RWPE1 (cell line): ENCODE measurements around the gene OTULINL.

ENCODE experiments used
- CTCF ChIA-PET: fragments of 350-600 bp; sonication (Branson Sonifier 250); formaldehyde crosslinking; extraction: SDS; loops from one replicate; lab custom pipeline; 2021; lab: Yijun Ruan, JAX
- POLR2A ChIA-PET: fragments of 400-600 bp; formaldehyde crosslinking; extraction: SDS; loops from one replicate; lab custom pipeline; 2020; ENCODE audit warnings: antibody characterized with exemption; ENCODE audit not compliant: low non-redundant PET; lab: Yijun Ruan, JAX
- DNase-seq: peaks from one replicate; pipeline ENCODE4 v3.0.0; 2012; ENCODE audit warnings: low spot score
- H3K27ac ChIP-seq: fragments of 450-650 bp; 2 replicates; pipeline ENCODE4 v1.5.1; 2017
- TF ChIP-seq, protein P1 (sequence below): fragments of 450-650 bp; conservative IDR thresholded peaks from 2 replicates; pipeline ENCODE4 v1.5.1; 2017; ENCODE audit warnings: low read depth, mild to moderate bottlenecking

OTULINL gene

DNA sequence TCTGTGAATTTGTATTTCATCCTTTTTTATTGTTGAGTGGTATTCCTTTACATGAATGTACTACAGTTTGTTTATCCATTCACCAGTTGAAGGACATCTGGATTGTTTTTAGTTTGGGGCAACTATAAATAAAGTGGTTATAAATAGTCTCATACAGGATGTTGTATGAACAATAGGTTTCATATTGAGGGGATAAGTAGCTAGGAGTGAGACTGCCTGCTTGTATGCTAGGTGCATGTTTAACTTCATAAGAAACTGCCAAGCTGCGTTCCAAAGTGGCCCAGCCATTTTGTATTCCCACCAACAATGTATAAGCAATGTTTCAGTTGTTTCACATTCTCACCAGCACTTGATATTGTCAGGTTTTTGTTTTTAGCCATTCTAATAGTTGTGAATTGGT is 21.5 kb downstream of the OTULINL start:
- CTCF ChIA-PET, result no interaction called here
- TF ChIP-seq, protein P1, sequence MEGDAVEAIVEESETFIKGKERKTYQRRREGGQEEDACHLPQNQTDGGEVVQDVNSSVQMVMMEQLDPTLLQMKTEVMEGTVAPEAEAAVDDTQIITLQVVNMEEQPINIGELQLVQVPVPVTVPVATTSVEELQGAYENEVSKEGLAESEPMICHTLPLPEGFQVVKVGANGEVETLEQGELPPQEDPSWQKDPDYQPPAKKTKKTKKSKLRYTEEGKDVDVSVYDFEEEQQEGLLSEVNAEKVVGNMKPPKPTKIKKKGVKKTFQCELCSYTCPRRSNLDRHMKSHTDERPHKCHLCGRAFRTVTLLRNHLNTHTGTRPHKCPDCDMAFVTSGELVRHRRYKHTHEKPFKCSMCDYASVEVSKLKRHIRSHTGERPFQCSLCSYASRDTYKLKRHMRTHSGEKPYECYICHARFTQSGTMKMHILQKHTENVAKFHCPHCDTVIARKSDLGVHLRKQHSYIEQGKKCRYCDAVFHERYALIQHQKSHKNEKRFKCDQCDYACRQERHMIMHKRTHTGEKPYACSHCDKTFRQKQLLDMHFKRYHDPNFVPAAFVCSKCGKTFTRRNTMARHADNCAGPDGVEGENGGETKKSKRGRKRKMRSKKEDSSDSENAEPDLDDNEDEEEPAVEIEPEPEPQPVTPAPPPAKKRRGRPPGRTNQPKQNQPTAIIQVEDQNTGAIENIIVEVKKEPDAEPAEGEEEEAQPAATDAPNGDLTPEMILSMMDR, result no peak
- POLR2A ChIA-PET, result no interaction called here
- no peak for DNase-seq
- no peak overlapping the region for H3K27ac ChIP-seq

DNA sequence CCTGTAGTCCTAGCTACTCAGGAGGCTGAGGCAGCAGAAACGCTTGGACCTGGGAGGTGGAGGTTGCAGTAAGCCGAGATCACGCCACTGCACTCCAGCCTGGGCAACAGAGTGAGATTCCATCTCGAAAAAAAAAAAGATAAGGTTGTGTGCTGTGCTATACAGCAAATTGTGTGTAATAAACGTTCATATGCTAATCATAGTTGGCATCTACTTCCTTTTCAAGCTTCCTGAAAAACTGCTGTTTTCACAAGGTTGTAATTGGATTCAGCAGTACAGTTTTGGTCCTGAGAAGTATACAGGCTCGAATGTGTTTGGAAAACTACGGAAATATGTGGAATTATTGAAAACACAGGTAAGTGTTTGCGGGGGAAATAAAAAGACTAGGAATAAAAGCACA is 25.5 kb downstream of the OTULINL start:
- no peak overlapping the region for H3K27ac ChIP-seq
- ChIA-PET POLR2A (no interaction called here), CTCF (interaction anchor here (0.6 kb wide), 1 partner anchor 37 kb away, joined by 3 read pairs; no protein-coding TSS in a partner anchor)
- DNase-seq, result no peak
- TF ChIP-seq, protein P1, result no peak

DNA sequence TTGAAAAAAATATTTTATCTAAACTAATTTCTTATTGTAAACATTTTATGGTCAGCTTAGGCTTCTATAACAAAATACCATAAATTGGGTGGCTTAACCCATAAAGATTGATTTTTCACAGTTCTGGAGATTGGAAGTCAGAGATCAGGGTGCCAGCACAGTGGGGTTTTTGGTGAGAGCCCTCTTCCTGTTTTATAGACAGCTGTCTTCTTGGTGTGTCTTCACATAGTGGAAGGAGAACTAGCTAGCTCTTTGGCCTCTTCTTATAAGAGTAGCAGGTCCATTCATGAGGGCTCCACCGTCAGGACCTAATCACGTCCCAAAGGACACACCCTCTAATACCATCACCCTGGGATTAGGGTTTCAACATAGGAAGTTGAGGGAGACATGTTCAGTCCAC is 26.6 kb downstream of the OTULINL start:
- DNase-seq, result no peak

DNA sequence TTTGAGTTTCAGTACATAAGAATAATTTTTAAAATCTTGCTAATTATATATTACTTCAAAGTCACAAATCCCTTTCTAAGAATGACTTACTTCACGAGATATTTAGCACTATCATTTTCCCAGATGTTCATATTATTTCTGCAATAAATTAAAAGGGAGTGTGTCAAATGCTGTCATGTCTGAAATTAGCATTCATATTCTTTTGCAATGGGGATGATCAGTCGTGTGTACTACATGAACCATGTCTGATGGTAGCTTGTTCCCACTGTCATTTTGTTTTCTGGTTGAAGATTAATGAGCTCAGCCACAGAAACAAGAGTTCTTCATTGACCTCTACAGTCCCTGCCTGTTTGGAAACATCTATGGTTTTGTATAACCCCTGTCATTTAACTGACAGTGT is 30.1 kb downstream of the OTULINL start:
- TF ChIP-seq, protein P1, result no peak
- no peak for DNase-seq
- H3K27ac ChIP-seq, result no peak overlapping the region
- CTCF ChIA-PET, result no interaction called here
- POLR2A ChIA-PET, result no interaction called here

More for the DNA sequence above, 26.6 kb downstream of the OTULINL start:
- CTCF ChIA-PET, result interaction anchor here (0.8 kb wide), 1 partner anchor 74 kb away, joined by 5 read pairs; no protein-coding TSS in a partner anchor
- POLR2A ChIA-PET, result no interaction called here
- H3K27ac ChIP-seq, result no peak overlapping the region
- TF ChIP-seq, protein P1, result no peak

DNA sequence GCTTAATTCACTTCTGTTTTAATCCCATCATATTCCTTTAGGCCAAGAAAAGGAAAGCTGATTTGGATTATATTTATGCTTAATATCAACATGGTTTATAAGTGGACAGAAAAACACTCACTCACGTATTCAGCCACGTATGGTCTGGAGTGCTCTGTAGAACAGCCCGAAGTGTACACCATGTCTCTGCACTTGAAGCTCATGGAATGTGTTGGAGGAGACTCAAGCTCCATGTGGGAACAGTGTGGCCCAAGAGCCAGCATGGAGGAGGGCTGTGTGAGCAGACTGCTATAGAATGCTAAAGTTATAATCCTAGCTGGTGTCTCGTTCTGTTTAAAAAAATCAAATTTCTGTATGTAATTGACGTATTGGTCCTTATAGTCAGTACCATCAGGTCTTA is 32.9 kb downstream of the OTULINL start:
- DNase-seq, result no peak
- POLR2A ChIA-PET, result no interaction called here
- CTCF ChIA-PET, result interaction anchor here (0.6 to 1.9 kb wide), 2 partner anchors 34 to 38 kb away, joined by 4 to 6 read pairs; no protein-coding TSS in a partner anchor
- H3K27ac ChIP-seq, result no peak overlapping the region
- TF ChIP-seq, protein P1, result no peak

DNA sequence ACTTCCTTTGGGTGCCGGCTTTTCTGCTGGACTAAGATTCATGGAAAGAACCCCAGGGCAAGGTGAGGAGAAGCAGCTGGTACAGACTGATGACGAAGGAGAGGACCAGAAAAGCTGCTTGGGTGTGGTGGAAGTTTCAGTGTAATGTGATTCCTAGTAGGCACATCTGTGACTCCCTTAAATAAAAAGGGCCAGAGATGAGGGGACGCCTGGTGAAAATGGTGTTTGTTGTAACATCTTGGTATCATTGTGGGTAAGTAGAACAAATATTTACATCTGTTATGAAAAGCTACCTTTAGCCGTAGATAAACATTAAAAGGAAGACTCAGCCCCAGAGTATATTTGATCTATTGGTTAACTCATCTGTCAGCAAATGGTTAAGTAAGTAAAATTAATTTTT is 33.8 kb downstream of the OTULINL start:
- ChIA-PET POLR2A (no interaction called here), CTCF (no interaction called here)
- TF ChIP-seq, protein P1, result no peak
- no peak for DNase-seq
- H3K27ac ChIP-seq, result no peak overlapping the region
